A204.1 (cell line): ENCODE measurements around the gene CDX2.
"Not testable (repeated sequence)": the region's sequence is repeated elsewhere in the genome, so short reads cannot be mapped to it uniquely, and the experiment has no call there.

Experiments
- FAIRE-seq: peaks from 2 replicates; lab custom pipeline; 2012; peaks lifted over from hg19 to GRCh38; lab: Jason Lieb, UNC

Gene CDX2

GRCh38 chr13:27969082-27969865, at the start of gene CDX2:
Gene CDX2 (minus strand): TSS chr13:27969315. CDS start chr13:27969006, 309 bp downstream.
- no peak for FAIRE-seq

GRCh38 chr13:28014301-28014700, 45.2 kb upstream of the CDX2 start:
- FAIRE-seq, result no peak

GRCh38 chr13:28013482-28013881, 44.4 kb upstream of the CDX2 start:
- FAIRE-seq, result no peak

GRCh38 chr13:28012896-28013295, 43.8 kb upstream of the CDX2 start:
- FAIRE-seq, result no peak

GRCh38 chr13:28012383-28012782, 43.3 kb upstream of the CDX2 start:
- no peak for FAIRE-seq

GRCh38 chr13:28010046-28010445, 40.9 kb upstream of the CDX2 start:
- FAIRE-seq, result no peak

- FAIRE-seq, result not testable (repeated sequence)
Measured at GRCh38 chr13:28005016-28005415, 35.9 kb upstream of the CDX2 start.

GRCh38 chr13:28002886-28003698, 34.0 kb upstream of the CDX2 start:
- no peak for FAIRE-seq

- no peak for FAIRE-seq
Measured at GRCh38 chr13:28001837-28002473, 32.8 kb upstream of the CDX2 start.

- no peak for FAIRE-seq
Measured at GRCh38 chr13:28001049-28001448, 31.9 kb upstream of the CDX2 start.

- no peak for FAIRE-seq
Measured at GRCh38 chr13:28000567-28000966, 31.5 kb upstream of the CDX2 start.

- FAIRE-seq, result peak; percentile 65
Measured at GRCh38 chr13:27997904-27998522, 28.9 kb upstream of the CDX2 start.

GRCh38 chr13:27991881-27992280, 22.8 kb upstream of the CDX2 start:
- no peak for FAIRE-seq

GRCh38 chr13:27988520-27988919, 19.4 kb upstream of the CDX2 start, which contains the start of gene URAD:
Gene URAD (minus strand): TSS chr13:27988693. CDS start chr13:27988637, 56 bp downstream.
- FAIRE-seq, result no peak

GRCh38 chr13:27985600-27985999, 16.5 kb upstream of the CDX2 start:
- FAIRE-seq, result no peak

- no peak for FAIRE-seq
Measured at GRCh38 chr13:27982361-27982760, 13.2 kb upstream of the CDX2 start.

- no peak for FAIRE-seq
Measured at GRCh38 chr13:27981006-27981708, 12.0 kb upstream of the CDX2 start.

- no peak for FAIRE-seq
Measured at GRCh38 chr13:27980280-27980998, 11.3 kb upstream of the CDX2 start.

GRCh38 chr13:27979765-27980279, 10.7 kb upstream of the CDX2 start:
- FAIRE-seq, result no peak

GRCh38 chr13:27979001-27979643, 10.0 kb upstream of the CDX2 start:
- FAIRE-seq, result no peak
